ENCODE data around the gene STK25.

Gene STK25

GRCh38 chr2:241492174-241492565, 16.2 kb downstream of the STK25 start:
- TF ChIP-seq ZNF600 (tag by site-specific recombination; IDR thresholded peaks at IDR 0.05) (peak; percentile 28; the same call in 1 of the 2 replicates), MZF1 (tag by site-specific recombination; IDR thresholded peaks at IDR 0.05; ENCODE audit: borderline replicate concordance) (no peak), ZNF548 (tag by site-specific recombination; IDR thresholded peaks at IDR 0.05) (no peak), ZNF274 (IDR thresholded peaks at IDR 0.05; ENCODE audit: low read length) (no peak), ZNF274 (tag by site-specific recombination; IDR thresholded peaks at IDR 0.05; ENCODE audit: borderline replicate concordance) (no peak), MEIS1 (CRISPR knock-in tag; IDR thresholded peaks at IDR 0.05; ENCODE audit: borderline replicate concordance) (no peak), ZNF76 (tag by site-specific recombination; IDR thresholded peaks at IDR 0.05; ENCODE audit: borderline replicate concordance, low read depth) (no peak), ZNF654 (tag by site-specific recombination; IDR thresholded peaks at IDR 0.05; ENCODE audit: low read depth) (no peak), KLF16 (tag by site-specific recombination; IDR thresholded peaks at IDR 0.05) (no peak)
- no peak overlapping the region for H3K4me3 ChIP-seq (ENCODE audit: low read depth, low read length)
- H3K36me3 ChIP-seq (ENCODE audit: control insufficient read depth in 2 of 2, insufficient read depth in 1 of 2, low read length in 2 of 2), result peaks cover 4 to 75% of the 10 kb centered on the region in 2 experiments; a peak in 2 of 3 replicates
- CTCF ChIA-PET, result no interaction called here
- no peaks in the 10 kb centered on the region for H3K9me3 ChIP-seq (ENCODE audit: control insufficient read depth, insufficient read depth, low read depth, low read length)
- POLR2A ChIA-PET, result no interaction called here
- no peaks in the 10 kb centered on the region for H3K4me1 ChIP-seq (ENCODE audit: control insufficient read depth, insufficient read depth, low read length)
- no peak overlapping the region for H3K27ac ChIP-seq (ENCODE audit: extremely low read depth, low read depth, low read length)

- Histone ChIP-seq H3K4me1 (ENCODE audit: control insufficient read depth, insufficient read depth, low read length) (no peaks in the 10 kb centered on the region), H3K27ac (ENCODE audit: extremely low read depth, low read depth, low read length) (no peak overlapping the region), H3K9me3 (ENCODE audit: control insufficient read depth, insufficient read depth, low read depth, low read length) (no peaks in the 10 kb centered on the region), H3K36me3 (ENCODE audit: control insufficient read depth in 2 of 2, insufficient read depth in 1 of 2, low read length in 2 of 2) (peaks cover 4 to 73% of the 10 kb centered on the region in 2 experiments; a peak in 2 of 3 replicates), H3K4me3 (ENCODE audit: low read depth, low read length) (no peak overlapping the region)
- TF ChIP-seq ZNF623 (tag by site-specific recombination; IDR thresholded peaks at IDR 0.05) (no peak), ZNF670 (tag by site-specific recombination; IDR thresholded peaks at IDR 0.05; ENCODE audit: low read depth) (no peak), ZNF140 (tag by site-specific recombination; IDR thresholded peaks at IDR 0.05) (no peak), YY1 (tag by site-specific recombination; IDR thresholded peaks at IDR 0.05) (no peak), ZNF596 (tag by site-specific recombination; IDR thresholded peaks at IDR 0.05) (no peak)
- POLR2A ChIA-PET, result no interaction called here
- CTCF ChIA-PET, result no interaction called here
These were observed 16.7 kb downstream of the STK25 start for GRCh38 chr2:241491549-241492173.

- Histone ChIP-seq H3K9me3 (ENCODE audit: control insufficient read depth, insufficient read depth, low read depth, low read length) (no peaks in the 10 kb centered on the region), H3K4me3 (ENCODE audit: low read depth, low read length) (no peak overlapping the region), H3K4me1 (ENCODE audit: control insufficient read depth, insufficient read depth, low read length) (no peaks in the 10 kb centered on the region), H3K36me3 (ENCODE audit: control insufficient read depth in 2 of 2, insufficient read depth in 1 of 2, low read length in 2 of 2) (peaks cover 4 to 67% of the 10 kb centered on the region in 2 experiments; a peak in 2 of 3 replicates), H3K27ac (ENCODE audit: extremely low read depth, low read depth, low read length) (no peak overlapping the region)
- ChIA-PET CTCF (no interaction called here), POLR2A (interaction anchor here (0.9 kb wide), 1 partner anchor 13 kb away, joined by 3 read pairs; no protein-coding TSS in a partner anchor)
- no peak for TF ChIP-seq ZNF645 (tag by site-specific recombination; IDR thresholded peaks at IDR 0.05)
- peak; percentile 44; the same call in 1 of the 2 replicates for TF ChIP-seq ZIC2 (tag by site-specific recombination; IDR thresholded peaks at IDR 0.05)
- no peak for TF ChIP-seq ZSCAN30 (tag by site-specific recombination; IDR thresholded peaks at IDR 0.05)
These were observed 17.4 kb downstream of the STK25 start for GRCh38 chr2:241490825-241491506.
